ENCODE measurements around the gene METTL15. TPM values are rescaled to one million over a fixed set of nuclear protein-coding genes. Genes with fewer than 3 reads are reported as not detected.

Gene METTL15
- total and polyA plus RNA-seq, 2 donors (not counting 1 experiment from before 2014, with no cell fraction given), result 3.9 to 19.7 TPM

DNA sequence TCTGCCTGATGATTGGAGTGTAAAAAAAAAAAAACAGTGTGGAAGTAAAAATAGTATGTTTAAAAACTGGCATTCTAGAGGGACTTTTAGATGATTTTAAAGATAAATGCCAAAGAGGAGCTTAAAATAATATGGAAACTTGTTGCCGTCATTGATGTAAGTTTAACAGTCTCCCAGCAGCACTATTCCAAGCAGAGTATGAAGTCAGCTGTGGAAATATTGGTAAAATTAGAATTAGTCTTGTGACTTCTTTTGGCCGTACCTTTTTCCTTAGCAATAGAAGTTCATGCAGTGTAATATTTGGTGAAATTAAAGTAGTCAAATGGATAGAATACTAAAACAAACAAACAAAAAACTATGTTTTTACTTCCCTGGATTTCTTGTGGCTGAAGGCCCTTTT is 134.9 kb downstream of the METTL15 start:
- intact Hi-C loops (cut with micrococcal nuclease), result no loop called here
- no peak for DNase-seq
- no peaks in the 10 kb centered on the region for H3K27me3 Mint-ChIP-seq
- no peak overlapping the region for H2AFZ ChIP-seq (ENCODE audit: insufficient read depth, low read depth, low read length, poor library complexity, severe bottlenecking)
- no peak overlapping the region for H3K27ac Mint-ChIP-seq
- H3K27ac ChIP-seq (ENCODE audit: low read length in 2 of 2), result no peak overlapping the region
- WGBS (ENCODE audit: insufficient coverage), result no CpG with 5 or more reads among the region's 2 CpGs
- no peaks in the 10 kb centered on the region for H3K4me1 Mint-ChIP-seq
- H3K27me3 ChIP-seq (replicated peaks in 1 of 4; ENCODE audit: control extremely low read depth in 1 of 4, control insufficient read depth in 3 of 4, insufficient read depth in 4 of 4, low read length in 3 of 4), result no peaks in the 10 kb centered on the region
- no peak for ATAC-seq (ENCODE audit: low read depth)
- no peak overlapping the region for H3K4me3 ChIP-seq (ENCODE audit: control extremely low read depth in 1 of 5, extremely low read depth in 1 of 5, insufficient read depth in 1 of 5, low read depth in 2 of 5, low read length in 4 of 5)
- no peak overlapping the region for H3K9ac ChIP-seq (ENCODE audit: low read length)
- peaks cover 0 to 3% (median 0%) of the 10 kb centered on the region in 3 donors for H3K9me3 ChIP-seq (ENCODE audit: control extremely low read depth in 1 of 3, control insufficient read depth in 2 of 3, insufficient read depth in 1 of 3, low read length in 2 of 3)
- CTCF ChIA-PET, result no interaction called here
- H3K4me1 ChIP-seq (ENCODE audit: control insufficient read depth in 2 of 2, insufficient read depth in 2 of 2, low read length in 2 of 2), result no peaks in the 10 kb centered on the region
- H3K4me3 Mint-ChIP-seq, result no peak overlapping the region
- H3K79me2 ChIP-seq (ENCODE audit: control insufficient read depth, insufficient read depth, low read length), result no peaks in the 10 kb centered on the region
- H3K36me3 ChIP-seq (replicated peaks in 1 of 2; ENCODE audit: control extremely low read depth in 1 of 2, control insufficient read depth in 1 of 2, extremely low read depth in 1 of 2, insufficient read depth in 2 of 2, low read length in 1 of 2), result peaks cover 0 to under 1% of the 10 kb centered on the region in 2 experiments
- POLR2A ChIA-PET, result no interaction called here
- TF ChIP-seq EZH2 (IDR thresholded peaks at IDR 0.05; ENCODE audit: borderline replicate concordance, insufficient read depth, low read depth, low read length, poor library complexity, severe bottlenecking), result no peak
- TF ChIP-seq, protein P1, sequence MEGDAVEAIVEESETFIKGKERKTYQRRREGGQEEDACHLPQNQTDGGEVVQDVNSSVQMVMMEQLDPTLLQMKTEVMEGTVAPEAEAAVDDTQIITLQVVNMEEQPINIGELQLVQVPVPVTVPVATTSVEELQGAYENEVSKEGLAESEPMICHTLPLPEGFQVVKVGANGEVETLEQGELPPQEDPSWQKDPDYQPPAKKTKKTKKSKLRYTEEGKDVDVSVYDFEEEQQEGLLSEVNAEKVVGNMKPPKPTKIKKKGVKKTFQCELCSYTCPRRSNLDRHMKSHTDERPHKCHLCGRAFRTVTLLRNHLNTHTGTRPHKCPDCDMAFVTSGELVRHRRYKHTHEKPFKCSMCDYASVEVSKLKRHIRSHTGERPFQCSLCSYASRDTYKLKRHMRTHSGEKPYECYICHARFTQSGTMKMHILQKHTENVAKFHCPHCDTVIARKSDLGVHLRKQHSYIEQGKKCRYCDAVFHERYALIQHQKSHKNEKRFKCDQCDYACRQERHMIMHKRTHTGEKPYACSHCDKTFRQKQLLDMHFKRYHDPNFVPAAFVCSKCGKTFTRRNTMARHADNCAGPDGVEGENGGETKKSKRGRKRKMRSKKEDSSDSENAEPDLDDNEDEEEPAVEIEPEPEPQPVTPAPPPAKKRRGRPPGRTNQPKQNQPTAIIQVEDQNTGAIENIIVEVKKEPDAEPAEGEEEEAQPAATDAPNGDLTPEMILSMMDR (IDR thresholded peaks at IDR 0.05), result no peak
- no peak overlapping the region for H3K4me2 ChIP-seq (replicated peaks; ENCODE audit: low read depth, low read length, poor library complexity, severe bottlenecking)
- no peaks in the 10 kb centered on the region for H4K20me1 ChIP-seq (ENCODE audit: control insufficient read depth, insufficient read depth, low read length, poor library complexity, severe bottlenecking)
- H3K9me3 Mint-ChIP-seq (ENCODE audit: insufficient read depth), result peaks cover 4% of the 10 kb centered on the region

DNA sequence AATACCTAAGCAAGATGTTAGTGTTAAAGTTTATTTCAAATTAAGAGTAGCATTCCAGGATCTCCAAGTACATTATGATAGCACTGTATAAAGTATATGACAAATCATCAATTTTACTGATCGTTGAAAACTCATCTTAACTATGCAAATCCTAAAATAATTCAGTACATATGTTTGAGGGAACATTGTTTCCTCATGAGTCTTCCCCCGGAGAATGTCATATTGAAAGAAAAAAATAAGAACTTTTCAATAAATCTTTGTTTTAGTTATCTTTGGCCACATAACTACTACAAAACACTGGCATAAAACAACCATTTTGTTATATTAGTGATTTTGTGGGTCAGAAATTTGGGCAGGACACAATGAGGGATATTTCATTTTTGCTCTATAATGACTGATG is 135.4 kb downstream of the METTL15 start:
- H3K27ac Mint-ChIP-seq, result no peak overlapping the region
- Histone ChIP-seq H3K79me2 (ENCODE audit: control insufficient read depth, insufficient read depth, low read length) (no peaks in the 10 kb centered on the region), H3K36me3 (replicated peaks in 1 of 2; ENCODE audit: control extremely low read depth in 1 of 2, control insufficient read depth in 1 of 2, extremely low read depth in 1 of 2, insufficient read depth in 2 of 2, low read length in 1 of 2) (peaks cover 0 to 1% of the 10 kb centered on the region in 2 experiments), H3K9me3 (ENCODE audit: control extremely low read depth in 1 of 3, control insufficient read depth in 2 of 3, insufficient read depth in 1 of 3, low read length in 2 of 3) (peaks cover 0 to 3% (median 0%) of the 10 kb centered on the region in 3 donors), H3K4me2 (replicated peaks; ENCODE audit: low read depth, low read length, poor library complexity, severe bottlenecking) (no peak overlapping the region), H3K4me1 (ENCODE audit: control insufficient read depth in 2 of 2, insufficient read depth in 2 of 2, low read length in 2 of 2) (no peaks in the 10 kb centered on the region), H2AFZ (ENCODE audit: insufficient read depth, low read depth, low read length, poor library complexity, severe bottlenecking) (no peak overlapping the region), H3K27me3 (replicated peaks in 1 of 4; ENCODE audit: control extremely low read depth in 1 of 4, control insufficient read depth in 3 of 4, insufficient read depth in 4 of 4, low read length in 3 of 4) (no peaks in the 10 kb centered on the region), H3K4me3 (ENCODE audit: control extremely low read depth in 1 of 5, extremely low read depth in 1 of 5, insufficient read depth in 1 of 5, low read depth in 2 of 5, low read length in 4 of 5) (no peak overlapping the region), H3K27ac (ENCODE audit: low read length in 2 of 2) (no peak overlapping the region), H4K20me1 (ENCODE audit: control insufficient read depth, insufficient read depth, low read length, poor library complexity, severe bottlenecking) (no peaks in the 10 kb centered on the region), H3K9ac (ENCODE audit: low read length) (no peak overlapping the region)
- no peak for TF ChIP-seq EZH2 (IDR thresholded peaks at IDR 0.05; ENCODE audit: borderline replicate concordance, insufficient read depth, low read depth, low read length, poor library complexity, severe bottlenecking)
- TF ChIP-seq, protein P1 (IDR thresholded peaks at IDR 0.05), result no peak
- WGBS (ENCODE audit: insufficient coverage), result no CpG with 5 or more reads among the region's 2 CpGs
- no peak overlapping the region for H3K4me3 Mint-ChIP-seq
- CTCF ChIA-PET, result no interaction called here
- intact Hi-C loops (cut with micrococcal nuclease), result no loop called here
- no peak for DNase-seq
- H3K27me3 Mint-ChIP-seq, result no peaks in the 10 kb centered on the region
- H3K9me3 Mint-ChIP-seq (ENCODE audit: insufficient read depth), result peaks cover 4% of the 10 kb centered on the region
- ATAC-seq (ENCODE audit: low read depth), result no peak
- no peaks in the 10 kb centered on the region for H3K4me1 Mint-ChIP-seq
- POLR2A ChIA-PET, result no interaction called here
